Stimulated activated CD4-positive, alpha-beta T cell treated with anti-CD3 and anti-CD28 coated beads, Interleukin-2, amount 100 ng/mL, for 4 hours (primary cell): ENCODE data around the gene CHAC1.
"Not testable (repeated sequence)": the region's sequence is repeated elsewhere in the genome, so short reads cannot be mapped to it uniquely, and the experiment has no call there.

Experiments used
- DNase-seq: peaks from one replicate; pipeline ENCODE4 v3.0.0-alpha.2; 2020; ENCODE audit warnings: low read depth

The CHAC1 gene

GRCh38 chr15:40937762-40938535, 15.3 kb upstream of the CHAC1 start:
- no peak for DNase-seq

- DNase-seq: no peak
Measured at GRCh38 chr15:40938536-40938870, 14.8 kb upstream of the CHAC1 start.

- DNase-seq: no peak
Measured at GRCh38 chr15:40940296-40940801, 12.9 kb upstream of the CHAC1 start.

GRCh38 chr15:40941068-40941527, 12.2 kb upstream of the CHAC1 start:
- no peak for DNase-seq

GRCh38 chr15:40941528-40942336, 11.5 kb upstream of the CHAC1 start:
- DNase-seq: peak; percentile 47

GRCh38 chr15:40942337-40942854, 10.9 kb upstream of the CHAC1 start:
- no peak for DNase-seq

GRCh38 chr15:40942878-40943277, 10.4 kb upstream of the CHAC1 start:
- no peak for DNase-seq

GRCh38 chr15:40943764-40944365, 9.4 kb upstream of the CHAC1 start:
- DNase-seq: no peak

- DNase-seq: no peak
Measured at GRCh38 chr15:40944510-40945296, 8.6 kb upstream of the CHAC1 start.

- DNase-seq: no peak
Measured at GRCh38 chr15:40948706-40949473, 4.4 kb upstream of the CHAC1 start.

GRCh38 chr15:40949756-40950207, 3.5 kb upstream of the CHAC1 start:
- DNase-seq: no peak

GRCh38 chr15:40951764-40952163, 1.5 kb upstream of the CHAC1 start:
- no peak for DNase-seq

GRCh38 chr15:40952301-40952900, 870 bp upstream of the CHAC1 start:
- no peak for DNase-seq

GRCh38 chr15:40953713-40954074, 423 bp downstream of the CHAC1 start:
- DNase-seq: no peak

- DNase-seq: not testable (repeated sequence)
Measured at GRCh38 chr15:40954158-40954848, 1.0 kb downstream of the CHAC1 start.

GRCh38 chr15:40955141-40955903, 2.1 kb downstream of the CHAC1 start:
- no peak for DNase-seq

- DNase-seq: no peak
Measured at GRCh38 chr15:40955930-40956540, 2.8 kb downstream of the CHAC1 start.

GRCh38 chr15:40956541-40956982, 3.3 kb downstream of the CHAC1 start:
- DNase-seq: no peak
